K562 (cell line): ENCODE data around the gene AMOTL1. TPM values are rescaled to one million over a fixed set of nuclear protein-coding genes. Genes with fewer than 3 reads are reported as not detected.

Experiments used
- ATAC-seq: fragments of 200-7000 bp; cut with Tn5 transposase; 3 replicates; pipeline ENCODE4 v1.9.1; 2020; ENCODE audit warnings: moderate library complexity
- BruUV-seq: library from RNA; stranded (reverse); fragments of 400-500 nt; replicated peaks from 2 replicates; lab custom pipeline; 2021; lab: Mats Ljungman, UMichigan
- CTCF ChIA-PET: fragments of 300-600 bp; formaldehyde crosslinking; extraction: SDS; loops from one replicate; lab custom pipeline; 2021; ENCODE audit warnings: low intra/inter-chr PET ratio; lab: Yijun Ruan, JAX
- POLR2A ChIA-PET: fragments of 300-600, 350-650 bp; sonication (Branson Sonifier 250); formaldehyde crosslinking; extraction: SDS; loops from one replicate; lab custom pipeline; 2021; ENCODE audit warnings: antibody characterized with exemption, inconsistent platforms; lab: Yijun Ruan, JAX
- DNase-seq, 4 experiments: peaks; one replicate each; pipeline versions ENCODE4 v3.0.0 to v3.0.0-alpha.2; 2011 to 2018; ENCODE audit warnings: low spot score in 3 of 4, mixed read lengths in 3 of 4; ENCODE audit errors: extremely low read depth in 1 of 4
- FAIRE-seq: peaks from 2 replicates; lab custom pipeline; 2011; peaks lifted over from hg19 to GRCh38; lab: Jason Lieb, UNC
- H2AFZ ChIP-seq: 2 replicates; pipeline ENCODE4 v1.6.0; 2011; ENCODE audit warnings: low read depth, low read length, control low read depth, inconsistent platforms
- H3K27ac ChIP-seq: fragments of 200-600 bp; 3 replicates; pipeline ENCODE4 v1.8.0; 2011; ENCODE audit warnings: low read depth, mild to moderate bottlenecking, control low read depth, inconsistent platforms, low read length, moderate library complexity, mixed read lengths; ENCODE audit errors: extremely low read depth
- H3K27me3 ChIP-seq, 2 experiments: fragments of 300-600 bp in 1 of 2; 2 replicates in 1 of 2; 3 replicates in 1 of 2; pipeline versions ENCODE4 v1.6.0 to v1.8.0; 2011; ENCODE audit warnings: inconsistent platforms in 2 of 2, low read length in 2 of 2, mild to moderate bottlenecking in 1 of 2, mixed read lengths in 1 of 2, moderate library complexity in 1 of 2; ENCODE audit not compliant: control insufficient read depth in 2 of 2, insufficient read depth in 2 of 2
- H3K36me3 ChIP-seq: fragments of 300-600 bp; 3 replicates; pipeline ENCODE4 v1.8.0; 2011; ENCODE audit warnings: mild to moderate bottlenecking, low read length, inconsistent platforms; ENCODE audit not compliant: control insufficient read depth, insufficient read depth
- H3K4me1 ChIP-seq, 2 experiments: fragments of 200-600 bp in 1 of 2; replicated peaks in 1 of 2; 2 replicates in 1 of 2; 3 replicates in 1 of 2; pipeline versions ENCODE4 v1.5.1 to v1.8.0; 2011; ENCODE audit warnings: inconsistent platforms in 2 of 2, low read length in 2 of 2, mild to moderate bottlenecking in 1 of 2, mixed read lengths in 1 of 2, moderate library complexity in 1 of 2; ENCODE audit not compliant: control insufficient read depth in 2 of 2, insufficient read depth in 2 of 2
- H3K4me2 ChIP-seq: 2 replicates; pipeline ENCODE4 v1.6.1; 2011; ENCODE audit warnings: low read length, control low read depth, inconsistent platforms, mixed read lengths; ENCODE audit not compliant: insufficient read depth
- H3K4me3 ChIP-seq: fragments of 200-600 bp; sonication (generic), shearing (Covaris generic); 2 replicates; pipeline ENCODE4 v1.5.1; 2016; ENCODE audit warnings: control low read depth, inconsistent platforms
- H3K79me2 ChIP-seq: fragments of 200-600 bp; 3 replicates; pipeline ENCODE4 v1.8.0; 2011; ENCODE audit warnings: low read length, inconsistent platforms; ENCODE audit not compliant: control insufficient read depth, insufficient read depth
- H3K9ac ChIP-seq, 2 experiments: 2 replicates each; pipeline versions ENCODE4 v1.6.0 to v1.6.1; 2011; ENCODE audit warnings: low read depth in 2 of 2, low read length in 2 of 2, control low read depth in 1 of 2, inconsistent platforms in 1 of 2, mild to moderate bottlenecking in 1 of 2, mixed read lengths in 1 of 2; ENCODE audit not compliant: insufficient read depth in 1 of 2
- H3K9me1 ChIP-seq: one replicate; pipeline ENCODE4 v1.6.0; 2011; ENCODE audit warnings: inconsistent platforms, mild to moderate bottlenecking, low read length, moderate library complexity; ENCODE audit not compliant: control insufficient read depth, insufficient read depth
- H3K9me3 ChIP-seq: replicated peaks from 2 replicates; pipeline ENCODE4 v1.5.1; 2011; ENCODE audit warnings: low read depth, low read length, inconsistent platforms; ENCODE audit not compliant: control insufficient read depth, insufficient read depth
- H4K20me1 ChIP-seq: replicated peaks from 2 replicates; pipeline ENCODE4 v1.6.1; 2011; ENCODE audit warnings: low read length, inconsistent platforms, mixed read lengths; ENCODE audit not compliant: control insufficient read depth, insufficient read depth
- CEBPB ChIP-seq: fragments of 450-650 bp; IDR thresholded peaks from 2 replicates; pipeline ENCODE4 v1.6.1; 2016; ENCODE audit warnings: missing genetic modification characterization, missing compliant biosample characterization
- COPS2 ChIP-seq: fragments of 450-650 bp; conservative IDR thresholded peaks from 2 replicates; pipeline ENCODE4 v1.6.1; 2016; ENCODE audit warnings: mild to moderate bottlenecking, moderate library complexity
- E2F3 ChIP-seq: fragments of 250-450 bp; sonication (Bioruptor Pico); IDR thresholded peaks from 2 replicates; pipeline ENCODE4 v1.4.0; 2020; ENCODE audit warnings: mild to moderate bottlenecking
- FOXA1 ChIP-seq: fragments of 450-650 bp; IDR thresholded peaks from 2 replicates; pipeline ENCODE4 v1.6.1; 2016; ENCODE audit warnings: mild to moderate bottlenecking, borderline replicate concordance
- FOXA3 ChIP-seq, 2 experiments: fragments of 450-650 bp in 1 of 2; sonication (generic) in 1 of 2; formaldehyde crosslinking; IDR thresholded peaks in 1 of 2; conservative IDR thresholded peaks in 1 of 2; 2 replicates each; pipeline versions ENCODE4 v1.4.0 to v1.8.0; 2020 to 2022; ENCODE audit warnings: mild to moderate bottlenecking in 2 of 2, missing genetic modification reagents in 1 of 2
- KAT7 ChIP-seq: sonication (generic); formaldehyde crosslinking; IDR thresholded peaks from 2 replicates; pipeline ENCODE4 v1.8.0; 2022; ENCODE audit warnings: missing genetic modification reagents, mild to moderate bottlenecking, borderline replicate concordance
- KAT8 ChIP-seq: fragments of 450-650 bp; IDR thresholded peaks from 2 replicates; pipeline ENCODE4 v1.6.1; 2016; ENCODE audit warnings: low read depth, mild to moderate bottlenecking
- NR2C1 ChIP-seq, 2 experiments: fragments of 450-650 bp; IDR thresholded peaks; 2 replicates each; pipeline ENCODE4 v1.6.1; 2017; ENCODE audit warnings: mild to moderate bottlenecking in 2 of 2, antibody characterized with exemption in 1 of 2, inconsistent platforms in 1 of 2, missing compliant biosample characterization in 1 of 2, missing genetic modification characterization in 1 of 2
- NR4A1 ChIP-seq, 2 experiments: fragments of 250-450 bp in 1 of 2; fragments of 450-650 bp in 1 of 2; sonication (Bioruptor Pico) in 1 of 2; IDR thresholded peaks; 2 replicates each; pipeline versions ENCODE4 v1.4.0 to v1.6.1; 2016 to 2020; ENCODE audit warnings: mild to moderate bottlenecking in 2 of 2, missing compliant biosample characterization in 1 of 2, missing genetic modification characterization in 1 of 2, moderate library complexity in 1 of 2
- PRMT5 ChIP-seq: sonication (generic); formaldehyde crosslinking; IDR thresholded peaks from 2 replicates; pipeline ENCODE4 v1.5.0; 2020; ENCODE audit warnings: missing genetic modification reagents
- SAFB2 ChIP-seq: fragments of 200-400 bp; formaldehyde crosslinking; IDR thresholded peaks from 2 replicates; pipeline ENCODE4 v1.6.1; 2018; ENCODE audit warnings: borderline replicate concordance, low read length, low read depth, moderate library complexity; ENCODE audit not compliant: severe bottlenecking
- SREBF2 ChIP-seq: sonication (generic); formaldehyde crosslinking; IDR thresholded peaks from 2 replicates; pipeline ENCODE4 v1.4.0; 2020; ENCODE audit warnings: mild to moderate bottlenecking, missing genetic modification reagents
- SRSF1 ChIP-seq: fragments of 200-400 bp; formaldehyde crosslinking; IDR thresholded peaks from 2 replicates; pipeline ENCODE4 v1.6.1; 2017; ENCODE audit warnings: mild to moderate bottlenecking, low read depth, low read length, moderate library complexity
- ZBTB12 ChIP-seq: fragments of 250-450 bp; sonication (Bioruptor Pico); IDR thresholded peaks from 2 replicates; pipeline ENCODE4 v1.4.0; 2020
- ZNF644 ChIP-seq: fragments of 200-800 bp; sonication (Bioruptor generic); IDR thresholded peaks from 2 replicates; pipeline ENCODE4 v1.6.1; 2016; ENCODE audit warnings: low read depth, missing genetic modification characterization, missing compliant biosample characterization
- WGBS: fragments of 100-300 bp; shearing (Covaris generic); methylation state at CpG from one replicate; pipeline ENCODE4 v1.1.6; 2016; ENCODE audit warnings: low coverage, mixed read lengths; ENCODE audit not compliant: insufficient coverage; ENCODE audit errors: missing lambda C conversion rate; 5-methylcytosine and 5-hydroxymethylcytosine counted together
- in situ Hi-C: fragments of 300-500 bp; cut with MboI; formaldehyde crosslinking; loops from 4 replicates; pipeline ENCODE4 v1.15.0; 2018; ENCODE audit warnings: inconsistent platforms, mixed read lengths
- intact Hi-C: fragments of 100-400 bp; cut with micrococcal nuclease; formaldehyde crosslinking; loops from 2 replicates; pipeline ENCODE4 v1.14.2; 2022
- polyA plus RNA-seq, 8 experiments: library from polyadenylated mRNA; depleted of rRNA in 4 of 8; stranded (reverse) in 5 of 8; unstranded in 3 of 8; fragments of >200 nt; fragmentation: Nextera tagmentation in 2 of 8; fragmentation: Illumina TruSeq in 1 of 8; extraction: Ambion mirVana in 2 of 8; extraction: Trizol in 1 of 8; gene quantifications; 2 replicates each; pipeline versions ENCODE4 v1.2.1 to v1.2.3, GENCODE V29; 2011 to 2014; ENCODE audit warnings: inconsistent platforms in 1 of 8, missing spikeins in 1 of 8
- total RNA-seq, 7 experiments: library from RNA; depleted of rRNA in 6 of 7; stranded (reverse); fragments of >200 nt in 6 of 7; fragmentation: Illumina TruSeq in 2 of 7; extraction: Trizol in 2 of 7; gene quantifications; 2 replicates each; pipeline versions ENCODE4 v1.2.1 to v1.2.3, GENCODE V29; 2011 to 2021; ENCODE audit warnings: low replicate concordance in 1 of 7
- TF ChIP-seq, protein P1 (sequence below): sonication (generic); formaldehyde crosslinking; IDR thresholded peaks from 2 replicates; pipeline ENCODE4 v1.8.1; 2023; ENCODE audit warnings: mild to moderate bottlenecking, missing genetic modification reagents

The AMOTL1 gene
- total and polyA plus RNA-seq, 9 of the 15 experiments (the other 6 are each of a cell fraction or from before 2014, with no cell fraction given) = 4.0 to 35.4 (median 14.0) TPM

DNA sequence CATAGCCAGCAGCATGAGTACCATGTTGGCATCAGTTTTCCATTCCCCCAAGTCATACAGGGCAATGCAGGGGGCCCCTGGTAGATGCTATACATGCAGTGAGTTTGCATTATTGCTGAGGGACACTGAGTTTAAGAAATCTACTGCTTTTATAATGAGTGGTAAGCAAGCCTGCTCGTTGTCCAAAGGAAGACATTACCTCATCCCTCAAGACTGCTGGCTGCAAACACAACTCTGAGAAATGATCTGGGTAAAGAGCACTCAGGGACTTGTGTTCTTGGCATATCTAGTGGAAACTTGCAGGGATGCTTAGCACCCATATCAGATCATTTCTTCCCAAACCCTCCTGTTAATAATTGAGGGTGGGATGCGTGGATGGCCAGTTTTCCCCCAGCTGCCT is 127.3 kb downstream of the AMOTL1 start (continued):
- TF ChIP-seq SRSF1 = no peak
- no peak for TF ChIP-seq CEBPB (tag)

GRCh38 chr11:94895971-94896370 is 127.8 kb downstream of the AMOTL1 start:
- Histone ChIP-seq H3K4me2 (no peak overlapping the region), H3K79me2 (no peaks in the 10 kb centered on the region), H3K36me3 (no peaks in the 10 kb centered on the region), H2AFZ (no peak overlapping the region), H3K9me3 (no peaks in the 10 kb centered on the region; the same call in none of the 2 replicates), H3K27ac (no peak overlapping the region), H3K27me3 (no peaks in the 10 kb centered on the region), H3K9ac (no peak overlapping the region), H3K9me1 (no peaks in the 10 kb centered on the region), H3K4me1 (no peaks in the 10 kb centered on the region), H4K20me1 (no peaks in the 10 kb centered on the region), H3K4me3 (no peak overlapping the region)
- intact Hi-C loops = loop anchor here (5.0 to 10.0 kb wide), 3 partner anchors 109 to 1001 kb away; no protein-coding TSS in a partner anchor
- ATAC-seq (no peak), FAIRE-seq (peak; percentile 11), DNase-seq (no peak)
- BruUV-seq = no TSS peak
- ChIA-PET POLR2A (no interaction called here), CTCF (interaction anchor here (2.1 kb wide), 1 partner anchor 273 kb away, joined by 18 read pairs; no protein-coding TSS in a partner anchor)
- no peak for TF ChIP-seq PRMT5
- TF ChIP-seq NR4A1 (CRISPR knock-in tag; IDR thresholded peaks at IDR 0.05) = no peak
- no peak for TF ChIP-seq NR4A1 (tag; IDR thresholded peaks at IDR 0.05)
- TF ChIP-seq ZBTB12 (CRISPR knock-in tag) = no peak
- TF ChIP-seq NR2C1 (IDR thresholded peaks at IDR 0.05) = no peak
- TF ChIP-seq NR2C1 (tag; IDR thresholded peaks at IDR 0.05) = no peak
- TF ChIP-seq, protein P1, sequence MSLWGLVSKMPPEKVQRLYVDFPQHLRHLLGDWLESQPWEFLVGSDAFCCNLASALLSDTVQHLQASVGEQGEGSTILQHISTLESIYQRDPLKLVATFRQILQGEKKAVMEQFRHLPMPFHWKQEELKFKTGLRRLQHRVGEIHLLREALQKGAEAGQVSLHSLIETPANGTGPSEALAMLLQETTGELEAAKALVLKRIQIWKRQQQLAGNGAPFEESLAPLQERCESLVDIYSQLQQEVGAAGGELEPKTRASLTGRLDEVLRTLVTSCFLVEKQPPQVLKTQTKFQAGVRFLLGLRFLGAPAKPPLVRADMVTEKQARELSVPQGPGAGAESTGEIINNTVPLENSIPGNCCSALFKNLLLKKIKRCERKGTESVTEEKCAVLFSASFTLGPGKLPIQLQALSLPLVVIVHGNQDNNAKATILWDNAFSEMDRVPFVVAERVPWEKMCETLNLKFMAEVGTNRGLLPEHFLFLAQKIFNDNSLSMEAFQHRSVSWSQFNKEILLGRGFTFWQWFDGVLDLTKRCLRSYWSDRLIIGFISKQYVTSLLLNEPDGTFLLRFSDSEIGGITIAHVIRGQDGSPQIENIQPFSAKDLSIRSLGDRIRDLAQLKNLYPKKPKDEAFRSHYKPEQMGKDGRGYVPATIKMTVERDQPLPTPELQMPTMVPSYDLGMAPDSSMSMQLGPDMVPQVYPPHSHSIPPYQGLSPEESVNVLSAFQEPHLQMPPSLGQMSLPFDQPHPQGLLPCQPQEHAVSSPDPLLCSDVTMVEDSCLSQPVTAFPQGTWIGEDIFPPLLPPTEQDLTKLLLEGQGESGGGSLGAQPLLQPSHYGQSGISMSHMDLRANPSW (CRISPR knock-in tag) = no peak
- TF ChIP-seq FOXA1 = no peak
- no peak for TF ChIP-seq COPS2
- TF ChIP-seq KAT7 = no peak
- TF ChIP-seq SAFB2 = no peak
- TF ChIP-seq ZNF644 (tag) = no peak
- TF ChIP-seq E2F3 (CRISPR knock-in tag) = no peak
- no peak for TF ChIP-seq FOXA3 (CRISPR knock-in tag; conservative IDR thresholded peaks at IDR 0.05 in 1 of 2, IDR thresholded peaks at IDR 0.05 in 1 of 2)
- no peak for TF ChIP-seq KAT8
- TF ChIP-seq SREBF2 = no peak
- WGBS = 36% methylated on average over 2 of the region's 2 CpGs
- in situ Hi-C loops = loop anchor here (10.0 kb wide), 1 partner anchor 271 kb away; no protein-coding TSS in a partner anchor
